Muscle of leg (tissue), 11 donors: ENCODE data around the gene THBD. TPM values are rescaled to one million over a fixed set of nuclear protein-coding genes. Genes with fewer than 3 reads are reported as not detected.
"Not testable (repeated sequence)": the region's sequence is repeated elsewhere in the genome, so short reads cannot be mapped to it uniquely, and the experiment has no call there.

ENCODE experiments used
- DNase-seq: peaks from one replicate; pipeline ENCODE4 v3.0.0; 2013
- H3K27ac ChIP-seq: one replicate; pipeline ENCODE4 v1.5.1; 2013; ENCODE audit warnings: mild to moderate bottlenecking, low read length, control low read depth
- H3K27me3 ChIP-seq: one replicate; pipeline ENCODE4 v1.6.1; 2013; ENCODE audit warnings: low read length; ENCODE audit not compliant: control insufficient read depth, insufficient read depth
- H3K36me3 ChIP-seq: one replicate; pipeline ENCODE4 v1.6.1; 2013; ENCODE audit warnings: low read length; ENCODE audit not compliant: control insufficient read depth, insufficient read depth
- H3K4me1 ChIP-seq: one replicate; pipeline ENCODE4 v1.6.1; 2013; ENCODE audit warnings: low read length; ENCODE audit not compliant: control insufficient read depth, insufficient read depth
- H3K4me3 ChIP-seq: one replicate; pipeline ENCODE4 v1.5.1; 2013; ENCODE audit warnings: low read length, control low read depth
- H3K9me3 ChIP-seq: replicated peaks from 2 replicates; pipeline ENCODE4 v1.6.1; 2013; ENCODE audit warnings: low read depth, low read length; ENCODE audit not compliant: control insufficient read depth
- WGBS: methylation state at CpG from one replicate; pipeline ENCODE4 v1.1.5; 2013; ENCODE audit warnings: missing lambda C conversion rate; ENCODE audit not compliant: insufficient coverage; 5-methylcytosine and 5-hydroxymethylcytosine counted together
- polyA plus RNA-seq, 8 donors: library from polyadenylated mRNA; unstranded; fragments of 120-200 nt; gene quantifications; one replicate each; pipeline versions ENCODE4 v1.2.1 to v1.2.3, GENCODE V29; 2013; ENCODE audit warnings: inconsistent platforms in 1 of 8, low replicate concordance in 1 of 8; ENCODE audit not compliant: insufficient read length in 8 of 8, insufficient read depth in 1 of 8
- total RNA-seq: library from RNA; stranded (reverse); fragments of 120-200 nt; gene quantifications from one replicate; pipeline ENCODE4 v1.2.4, GENCODE V29; 2013

Gene THBD
- total and polyA plus RNA-seq, 9 donors = 5.1 to 13.6 (median 7.9) TPM

GRCh38 chr20:23028392-23028791, 21.1 kb downstream of the THBD start:
- H3K4me1 ChIP-seq = peaks cover 8% of the 10 kb centered on the region
- WGBS = no CpG with 5 or more reads among the region's 3 CpGs
- no peak for DNase-seq
- no peak overlapping the region for H3K4me3 ChIP-seq
- H3K27me3 ChIP-seq = peaks cover 2% of the 10 kb centered on the region
- H3K27ac ChIP-seq = no peak overlapping the region
- H3K36me3 ChIP-seq = no peaks in the 10 kb centered on the region
- H3K9me3 ChIP-seq = no peaks in the 10 kb centered on the region

GRCh38 chr20:23027721-23028120, 21.8 kb downstream of the THBD start:
- Histone ChIP-seq H3K4me1 (peaks cover 5% of the 10 kb centered on the region), H3K36me3 (no peaks in the 10 kb centered on the region), H3K9me3 (no peaks in the 10 kb centered on the region), H3K27ac (no peak overlapping the region), H3K27me3 (peaks cover 2% of the 10 kb centered on the region), H3K4me3 (no peak overlapping the region)
- 79% methylated on average over 1 of the region's 1 CpG for WGBS
- DNase-seq = peak; percentile 41

GRCh38 chr20:23025503-23025902, 24.0 kb downstream of the THBD start:
- H3K27me3 ChIP-seq, H3K27ac ChIP-seq: not testable (repeated sequence)
- 79% methylated on average over 12 of the region's 14 CpGs for WGBS

GRCh38 chr20:23024701-23025100, 24.8 kb downstream of the THBD start:
- no peaks in the 10 kb centered on the region for H3K27me3 ChIP-seq
- DNase-seq = no peak
- no peak overlapping the region for H3K27ac ChIP-seq
- 50% methylated on average over 1 of the region's 3 CpGs for WGBS
- no peaks in the 10 kb centered on the region for H3K36me3 ChIP-seq
- no peak overlapping the region for H3K4me3 ChIP-seq
- H3K4me1 ChIP-seq = peaks cover 3% of the 10 kb centered on the region
- no peaks in the 10 kb centered on the region for H3K9me3 ChIP-seq

More at GRCh38 chr20:23025503-23025902, 24.0 kb downstream of the THBD start:
- not testable (repeated sequence) for H3K4me1 ChIP-seq, H3K4me3 ChIP-seq, H3K9me3 ChIP-seq, H3K36me3 ChIP-seq, DNase-seq

GRCh38 chr20:23023621-23024177, 25.8 kb downstream of the THBD start:
- Histone ChIP-seq H3K9me3 (no peaks in the 10 kb centered on the region), H3K4me3 (no peak overlapping the region), H3K27ac (no peak overlapping the region), H3K36me3 (no peaks in the 10 kb centered on the region), H3K4me1 (peaks cover 8% of the 10 kb centered on the region), H3K27me3 (no peaks in the 10 kb centered on the region)
- DNase-seq = no peak
- WGBS = 80% methylated on average over 3 of the region's 10 CpGs

GRCh38 chr20:23022849-23023248, 26.6 kb downstream of the THBD start:
- Histone ChIP-seq H3K4me3 (no peak overlapping the region), H3K27me3 (no peaks in the 10 kb centered on the region), H3K27ac (no peak overlapping the region), H3K36me3 (no peaks in the 10 kb centered on the region), H3K9me3 (no peaks in the 10 kb centered on the region), H3K4me1 (peaks cover 8% of the 10 kb centered on the region)
- no peak for DNase-seq
- 100% methylated on average over 1 of the region's 4 CpGs for WGBS

GRCh38 chr20:23021951-23022350, 27.5 kb downstream of the THBD start:
- Histone ChIP-seq H3K9me3 (no peaks in the 10 kb centered on the region), H3K4me1 (peaks cover 8% of the 10 kb centered on the region), H3K36me3 (no peaks in the 10 kb centered on the region), H3K27ac (no peak overlapping the region), H3K27me3 (no peaks in the 10 kb centered on the region), H3K4me3 (no peak overlapping the region)
- 96% methylated on average over 3 of the region's 5 CpGs for WGBS
- DNase-seq = no peak

GRCh38 chr20:23021541-23021940, 27.9 kb downstream of the THBD start:
- Histone ChIP-seq H3K4me1 (peaks cover 8% of the 10 kb centered on the region), H3K4me3 (no peak overlapping the region), H3K9me3 (no peaks in the 10 kb centered on the region), H3K27ac (no peak overlapping the region), H3K36me3 (no peaks in the 10 kb centered on the region), H3K27me3 (no peaks in the 10 kb centered on the region)
- DNase-seq = no peak
- WGBS = 71% methylated on average over 1 of the region's 1 CpG

- WGBS = 93% methylated on average over 3 of the region's 12 CpGs
- Histone ChIP-seq H3K9me3 (no peaks in the 10 kb centered on the region), H3K36me3 (no peaks in the 10 kb centered on the region), H3K27ac (no peak overlapping the region), H3K27me3 (no peaks in the 10 kb centered on the region), H3K4me1 (peaks cover 8% of the 10 kb centered on the region), H3K4me3 (no peak overlapping the region)
- DNase-seq = no peak
Observed at GRCh38 chr20:23020230-23021018, 29.0 kb downstream of the THBD start.

GRCh38 chr20:23019403-23019802, 30.1 kb downstream of the THBD start:
- 62% methylated on average over 7 of the region's 7 CpGs for WGBS
- Histone ChIP-seq H3K4me3 (no peak overlapping the region), H3K36me3 (no peaks in the 10 kb centered on the region), H3K4me1 (peaks cover 8% of the 10 kb centered on the region), H3K27me3 (no peaks in the 10 kb centered on the region), H3K9me3 (no peaks in the 10 kb centered on the region), H3K27ac (no peak overlapping the region)
- DNase-seq = peak; percentile 68
